OCI-LY7 (cell line): Measurements from ENCODE around the gene SNX9. TPM values are rescaled to one million over a fixed set of nuclear protein-coding genes. Genes with fewer than 3 reads are reported as not detected.

Source experiments
- BruUV-seq: library from RNA; stranded (reverse); fragments of 400-500 nt; replicated peaks from 2 replicates; lab custom pipeline; 2021; lab: Mats Ljungman, UMichigan
- CTCF ChIA-PET: fragments of 300-600 bp; sonication (Branson Sonifier 250); formaldehyde crosslinking; loops from one replicate; lab custom pipeline; 2022; ENCODE audit warnings: antibody characterized with exemption; ENCODE audit not compliant: unreplicated experiment; lab: Charles Lee
- POLR2A ChIA-PET: fragments of 300-600 bp; sonication (Branson Sonifier 250); formaldehyde crosslinking; loops from one replicate; lab custom pipeline; 2022; ENCODE audit warnings: antibody characterized with exemption; lab: Charles Lee
- DNase-seq: peaks from one replicate; pipeline ENCODE4 v3.0.0-alpha.2; 2015; ENCODE audit warnings: low spot score
- H2AFZ ChIP-seq: fragments of 200-600 bp; sonication (generic), shearing (Covaris generic); 2 replicates; pipeline ENCODE4 v1.6.1; 2014; ENCODE audit warnings: mild to moderate bottlenecking, antibody characterized with exemption, low read length, moderate library complexity
- H3K27ac ChIP-seq: fragments of 200-600 bp; sonication (generic); 2 replicates; pipeline ENCODE4 v1.5.1; 2014; ENCODE audit warnings: mixed run types, low read depth, mild to moderate bottlenecking, moderate library complexity, low read length, inconsistent platforms; ENCODE audit not compliant: poor library complexity, severe bottlenecking
- H3K36me3 ChIP-seq: fragments of 200-600 bp; sonication (generic); 2 replicates; pipeline ENCODE4 v1.6.1; 2014; ENCODE audit warnings: mild to moderate bottlenecking, antibody characterized with exemption, low read length, moderate library complexity, mixed read lengths; ENCODE audit not compliant: insufficient read depth
- H3K4me1 ChIP-seq: fragments of 200-600 bp; sonication (generic); 2 replicates; pipeline ENCODE4 v1.5.1; 2014; ENCODE audit warnings: mild to moderate bottlenecking, low read length; ENCODE audit not compliant: insufficient read depth, poor library complexity, severe bottlenecking
- H3K4me2 ChIP-seq: fragments of 200-600 bp; sonication (generic); 2 replicates; pipeline ENCODE4 v1.6.1; 2014; ENCODE audit warnings: mild to moderate bottlenecking, low read length
- H3K4me3 ChIP-seq: fragments of 200-600 bp; sonication (generic); 2 replicates; pipeline ENCODE4 v1.5.1; 2014; ENCODE audit warnings: mild to moderate bottlenecking, low read depth, low read length; ENCODE audit not compliant: poor library complexity, severe bottlenecking
- H3K79me2 ChIP-seq: fragments of 200-600 bp; sonication (generic); 2 replicates; pipeline ENCODE4 v1.6.1; 2016; ENCODE audit warnings: low read depth, mild to moderate bottlenecking, low read length, moderate library complexity, mixed read lengths; ENCODE audit not compliant: insufficient read depth
- H3K9me2 ChIP-seq: fragments of 200-600 bp; sonication (generic); 2 replicates; pipeline ENCODE4 v1.6.1; 2016; ENCODE audit warnings: mild to moderate bottlenecking, low read length, mixed read lengths; ENCODE audit not compliant: insufficient read depth
- H3K9me3 ChIP-seq: fragments of 200-600 bp; sonication (generic); 2 replicates; pipeline ENCODE4 v1.6.1; 2014; ENCODE audit warnings: mild to moderate bottlenecking, mixed run types, low read length, mixed read lengths
- H4K20me1 ChIP-seq: fragments of 200-600 bp; sonication (generic); 2 replicates; pipeline ENCODE4 v1.6.1; 2014; ENCODE audit warnings: mild to moderate bottlenecking, antibody characterized with exemption, low read length, moderate library complexity, mixed read lengths; ENCODE audit not compliant: insufficient read depth
- EZH2phosphoT487 ChIP-seq: fragments of 200-600 bp; sonication (generic); IDR thresholded peaks from 2 replicates; pipeline ENCODE4 v1.6.1; 2018; ENCODE audit warnings: low read depth, borderline replicate concordance, mild to moderate bottlenecking, mixed run types, antibody characterized with exemption, low read length, moderate library complexity, mixed read lengths
- intact Hi-C: fragments of 100-400 bp; cut with micrococcal nuclease; formaldehyde crosslinking; loops from one replicate; pipeline ENCODE4 v1.10.0; 2022; ENCODE audit not compliant: unreplicated experiment
- total RNA-seq, 2 experiments: library from RNA; depleted of rRNA in 1 of 2; stranded (reverse); fragments of >200 nt in 1 of 2; shearing (Covaris generic) in 1 of 2; gene quantifications; 2 replicates each; pipeline ENCODE4 v1.2.3, GENCODE V29; 2014 to 2022
- TF ChIP-seq, protein P1 (sequence below): fragments of 200-600 bp; sonication (generic); conservative IDR thresholded peaks from 2 replicates; pipeline ENCODE4 v1.5.1; 2014; ENCODE audit warnings: mild to moderate bottlenecking, antibody characterized with exemption, low read length, moderate library complexity, mixed read lengths

Gene SNX9
- total RNA-seq, 2 experiments from 2014 or later: not detected

DNA sequence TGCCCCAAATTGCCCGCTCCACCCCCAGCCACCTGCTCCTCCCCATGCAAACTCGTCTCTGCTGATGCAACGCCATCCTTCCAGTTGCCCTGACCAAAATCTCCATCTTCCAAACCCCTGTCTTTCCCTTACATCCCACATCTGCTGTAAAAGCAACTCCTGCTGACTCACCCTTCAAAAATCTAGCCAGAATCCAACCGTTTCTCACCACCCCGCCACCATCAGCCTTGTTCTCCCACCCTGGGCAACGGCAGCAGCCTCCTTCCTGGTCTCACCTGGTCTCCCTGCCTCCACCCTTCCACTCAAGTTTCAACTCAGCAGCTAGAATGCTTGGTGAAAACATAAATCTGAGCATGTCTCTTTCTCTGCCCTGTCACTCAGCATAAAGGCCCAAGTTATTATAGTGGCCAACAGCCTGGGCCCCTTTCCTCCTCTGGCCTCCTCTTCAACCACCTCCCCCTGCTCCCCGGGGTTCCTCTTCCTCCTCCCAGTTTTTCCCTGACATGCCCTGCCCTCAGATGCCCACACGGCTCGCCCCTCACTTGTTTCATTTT is 151.4 kb downstream of the SNX9 start:
- no peak overlapping the region for H3K4me2 ChIP-seq
- no TSS peak for BruUV-seq
- no peaks in the 10 kb centered on the region for H3K9me3 ChIP-seq
- no peaks in the 10 kb centered on the region for H3K4me1 ChIP-seq
- H3K36me3 ChIP-seq: no peaks in the 10 kb centered on the region
- no peak overlapping the region for H3K4me3 ChIP-seq
- H3K27ac ChIP-seq: no peak overlapping the region
- H2AFZ ChIP-seq: no peak overlapping the region
- no peak for DNase-seq
- no peaks in the 10 kb centered on the region for H3K79me2 ChIP-seq
- CTCF ChIA-PET: no interaction called here
- intact Hi-C loops: no loop called here
- H4K20me1 ChIP-seq: no peaks in the 10 kb centered on the region
- H3K9me2 ChIP-seq: no peaks in the 10 kb centered on the region
- POLR2A ChIA-PET: no interaction called here
- no peak for TF ChIP-seq EZH2phosphoT487
- TF ChIP-seq, protein P1, sequence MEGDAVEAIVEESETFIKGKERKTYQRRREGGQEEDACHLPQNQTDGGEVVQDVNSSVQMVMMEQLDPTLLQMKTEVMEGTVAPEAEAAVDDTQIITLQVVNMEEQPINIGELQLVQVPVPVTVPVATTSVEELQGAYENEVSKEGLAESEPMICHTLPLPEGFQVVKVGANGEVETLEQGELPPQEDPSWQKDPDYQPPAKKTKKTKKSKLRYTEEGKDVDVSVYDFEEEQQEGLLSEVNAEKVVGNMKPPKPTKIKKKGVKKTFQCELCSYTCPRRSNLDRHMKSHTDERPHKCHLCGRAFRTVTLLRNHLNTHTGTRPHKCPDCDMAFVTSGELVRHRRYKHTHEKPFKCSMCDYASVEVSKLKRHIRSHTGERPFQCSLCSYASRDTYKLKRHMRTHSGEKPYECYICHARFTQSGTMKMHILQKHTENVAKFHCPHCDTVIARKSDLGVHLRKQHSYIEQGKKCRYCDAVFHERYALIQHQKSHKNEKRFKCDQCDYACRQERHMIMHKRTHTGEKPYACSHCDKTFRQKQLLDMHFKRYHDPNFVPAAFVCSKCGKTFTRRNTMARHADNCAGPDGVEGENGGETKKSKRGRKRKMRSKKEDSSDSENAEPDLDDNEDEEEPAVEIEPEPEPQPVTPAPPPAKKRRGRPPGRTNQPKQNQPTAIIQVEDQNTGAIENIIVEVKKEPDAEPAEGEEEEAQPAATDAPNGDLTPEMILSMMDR: no peak

DNA sequence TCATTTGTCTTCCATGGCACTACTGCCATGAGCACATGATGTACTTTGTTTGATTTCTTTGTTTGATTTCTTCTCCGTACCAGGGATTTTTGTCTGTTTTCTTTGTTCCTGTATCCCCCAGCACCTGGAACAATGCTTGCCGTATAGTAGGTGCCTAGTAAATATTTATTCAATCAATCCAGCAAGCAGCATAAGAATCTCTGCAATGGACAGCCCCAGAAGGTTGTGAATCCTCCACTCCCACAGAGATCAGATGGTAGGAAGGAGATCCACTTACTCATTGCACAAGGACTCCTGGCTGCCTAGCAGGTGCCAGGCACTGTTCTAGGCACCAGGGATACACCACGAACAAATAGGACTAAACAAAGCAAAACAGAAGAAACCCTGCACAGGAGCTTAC is 151.9 kb downstream of the SNX9 start:
- CTCF ChIA-PET: no interaction called here
- BruUV-seq: no TSS peak

DNA sequence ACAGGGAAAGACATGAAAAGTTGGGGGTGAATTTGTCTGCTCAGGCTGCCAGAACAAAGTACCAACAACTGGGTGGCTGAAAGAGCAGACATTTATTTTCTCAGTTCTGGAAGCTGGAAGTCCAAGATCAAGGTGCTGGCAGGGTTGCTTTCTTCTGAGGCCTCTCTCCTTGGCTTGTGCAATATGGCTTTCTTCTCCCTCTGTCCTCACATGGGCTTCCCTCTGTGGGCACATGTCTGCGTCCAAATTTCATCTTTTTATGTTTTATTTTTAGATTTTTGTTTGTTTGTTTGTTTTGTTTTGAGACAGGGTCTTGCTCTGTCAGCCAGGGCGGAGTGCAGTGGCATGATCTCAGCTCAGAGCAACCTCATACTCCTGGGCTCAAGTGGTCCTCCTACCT is 152.4 kb downstream of the SNX9 start:
- Histone ChIP-seq H3K4me3 (no peak overlapping the region), H3K9me3 (no peaks in the 10 kb centered on the region), H2AFZ (no peak overlapping the region), H3K9me2 (no peaks in the 10 kb centered on the region), H3K4me1 (no peaks in the 10 kb centered on the region), H3K27ac (no peak overlapping the region), H3K79me2 (no peaks in the 10 kb centered on the region), H4K20me1 (no peaks in the 10 kb centered on the region), H3K4me2 (no peak overlapping the region), H3K36me3 (no peaks in the 10 kb centered on the region)
- intact Hi-C loops: no loop called here
- DNase-seq: no peak
- BruUV-seq: no TSS peak
- POLR2A ChIA-PET: no interaction called here
- CTCF ChIA-PET: no interaction called here
- TF ChIP-seq, protein P1: no peak

More for the DNA sequence above, 151.9 kb downstream of the SNX9 start:
- TF ChIP-seq EZH2phosphoT487: no peak
- Histone ChIP-seq H3K4me1 (no peaks in the 10 kb centered on the region), H2AFZ (no peak overlapping the region), H3K79me2 (no peaks in the 10 kb centered on the region), H3K9me3 (no peaks in the 10 kb centered on the region), H3K4me2 (no peak overlapping the region), H4K20me1 (no peaks in the 10 kb centered on the region), H3K4me3 (no peak overlapping the region), H3K27ac (no peak overlapping the region), H3K9me2 (no peaks in the 10 kb centered on the region), H3K36me3 (no peaks in the 10 kb centered on the region)
- POLR2A ChIA-PET: no interaction called here
- no peak for DNase-seq
- intact Hi-C loops: no loop called here
